HepG2 (cell line): ENCODE data around the gene APOD. TPM values are rescaled to one million over a fixed set of nuclear protein-coding genes. Genes with fewer than 3 reads are reported as not detected.
"Not testable (repeated sequence)": the region's sequence is repeated elsewhere in the genome, so short reads cannot be mapped to it uniquely, and the experiment has no call there.

Experiments used
- ATAC-seq: fragments of 200-7000 bp; cut with Tn5 transposase; 3 replicates; pipeline ENCODE4 v1.9.1; 2020; ENCODE audit warnings: mild to moderate bottlenecking, moderate library complexity
- BruUV-seq: library from RNA; stranded (reverse); fragments of 400-500 nt; replicated peaks from 2 replicates; lab custom pipeline; 2021; lab: Mats Ljungman, UMichigan
- CTCF ChIA-PET: fragments of 300-600 bp; formaldehyde crosslinking; extraction: SDS; loops from one replicate; lab custom pipeline; 2021; ENCODE audit warnings: low total read pairs, inconsistent platforms, low intra/inter-chr PET ratio; lab: Yijun Ruan, JAX
- POLR2A ChIA-PET: fragments of 350-600 bp; sonication (Branson Sonifier 250); formaldehyde crosslinking; loops from one replicate; lab custom pipeline; 2020; ENCODE audit warnings: antibody characterized with exemption, inconsistent platforms; lab: Yijun Ruan, JAX
- DNase-seq: peaks from one replicate; pipeline ENCODE4 v3.0.0-alpha.2; 2015; ENCODE audit warnings: low spot score
- FAIRE-seq: peaks from 3 replicates; lab custom pipeline; 2011; peaks lifted over from hg19 to GRCh38; lab: Jason Lieb, UNC
- H2AFZ ChIP-seq: one replicate; pipeline ENCODE4 v1.6.1; 2011; ENCODE audit warnings: low read length, inconsistent platforms
- H3K27ac ChIP-seq: fragments of 300-600 bp; 3 replicates; pipeline ENCODE4 v1.8.0; 2011; ENCODE audit warnings: mixed run types, mild to moderate bottlenecking, mixed read lengths, low read length, inconsistent platforms; ENCODE audit not compliant: insufficient read depth; ENCODE audit errors: extremely low read length
- H3K27me3 ChIP-seq, 2 experiments: fragments of 200-600 bp in 1 of 2; 2 replicates in 1 of 2; 3 replicates in 1 of 2; pipeline versions ENCODE4 v1.6.0 to v1.8.0; 2011; ENCODE audit warnings: low read length in 2 of 2, mild to moderate bottlenecking in 2 of 2, moderate library complexity in 2 of 2, inconsistent platforms in 1 of 2; ENCODE audit not compliant: insufficient read depth in 2 of 2, control insufficient read depth in 1 of 2
- H3K36me3 ChIP-seq, 2 experiments: fragments of 200-600 bp in 1 of 2; replicated peaks in 1 of 2; 2 replicates in 1 of 2; 3 replicates in 1 of 2; pipeline versions ENCODE4 v1.5.1 to v1.8.0; 2011; ENCODE audit warnings: low read length in 2 of 2, inconsistent platforms in 1 of 2; ENCODE audit not compliant: insufficient read depth in 2 of 2, control insufficient read depth in 1 of 2
- H3K4me1 ChIP-seq: 2 replicates; pipeline ENCODE4 v1.5.1; 2012; ENCODE audit warnings: low read length, inconsistent platforms; ENCODE audit not compliant: insufficient read depth
- H3K4me2 ChIP-seq: 2 replicates; pipeline ENCODE4 v1.6.0; 2011; ENCODE audit warnings: low read depth, low read length, inconsistent platforms
- H3K4me3 ChIP-seq, 3 experiments: fragments of 200-600 bp in 1 of 3; sonication (generic), shearing (Covaris generic) in 1 of 3; replicated peaks in 1 of 3; 2 replicates each; pipeline ENCODE4 v1.5.1; 2011 to 2016; ENCODE audit warnings: low read length in 3 of 3, inconsistent platforms in 2 of 3, low read depth in 2 of 3, mild to moderate bottlenecking in 2 of 3, control low read depth in 1 of 3, mixed read lengths in 1 of 3; ENCODE audit not compliant: insufficient read depth in 1 of 3
- H3K79me2 ChIP-seq: one replicate; pipeline ENCODE4 v1.6.1; 2011; ENCODE audit warnings: low read length, inconsistent platforms; ENCODE audit not compliant: insufficient read depth
- H3K9ac ChIP-seq: 2 replicates; pipeline ENCODE4 v1.6.0; 2011; ENCODE audit warnings: mild to moderate bottlenecking, low read depth, low read length, inconsistent platforms; ENCODE audit not compliant: insufficient read depth
- H3K9me3 ChIP-seq: 2 replicates; pipeline ENCODE4 v1.5.1; 2012; ENCODE audit warnings: mild to moderate bottlenecking, low read length
- H4K20me1 ChIP-seq: 2 replicates; pipeline ENCODE4 v1.6.0; 2011; ENCODE audit warnings: inconsistent platforms, mild to moderate bottlenecking, low read length, moderate library complexity; ENCODE audit not compliant: insufficient read depth
- WGBS: methylation state at CpG from one replicate; pipeline ENCODE4 v1.1.6; 2017; ENCODE audit warnings: low lambda C conversion rate; 5-methylcytosine and 5-hydroxymethylcytosine counted together
- in situ Hi-C: cut with HindIII; loops from 2 replicates; pipeline ENCODE4 v1.10.0; 2017; ENCODE audit warnings: low pct_unique_long_range_greater_than_20kb; ENCODE audit not compliant: extremely low pct_ligation_motif_present
- intact Hi-C: fragments of 100-400 bp; cut with micrococcal nuclease; formaldehyde crosslinking; loops from one replicate; pipeline ENCODE4 v1.10.0; 2022; ENCODE audit not compliant: unreplicated experiment
- polyA plus RNA-seq, 8 experiments: library from polyadenylated mRNA; depleted of rRNA in 3 of 8; stranded (reverse) in 7 of 8; unstranded in 1 of 8; fragments of >200 nt; fragmentation: Illumina TruSeq in 4 of 8; extraction: Trizol in 4 of 8; gene quantifications; 2 replicates each; pipeline versions ENCODE4 v1.2.1 to v1.2.3, GENCODE V29; 2011 to 2016; ENCODE audit warnings: low read depth in 4 of 8, missing spikeins in 1 of 8, mixed read lengths in 1 of 8; ENCODE audit not compliant: insufficient read depth in 1 of 8
- total RNA-seq, 5 experiments: library from RNA; depleted of rRNA; stranded (reverse); fragments of >200 nt; fragmentation: Illumina TruSeq; extraction: Trizol; gene quantifications; 2 replicates each; pipeline ENCODE4 v1.2.3, GENCODE V29; 2016; ENCODE audit warnings: low read depth in 1 of 5

Gene APOD
- total and polyA plus RNA-seq, 2 of the 13 experiments (the other 11 are each of a cell fraction or from before 2014, with no cell fraction given): not detected

DNA sequence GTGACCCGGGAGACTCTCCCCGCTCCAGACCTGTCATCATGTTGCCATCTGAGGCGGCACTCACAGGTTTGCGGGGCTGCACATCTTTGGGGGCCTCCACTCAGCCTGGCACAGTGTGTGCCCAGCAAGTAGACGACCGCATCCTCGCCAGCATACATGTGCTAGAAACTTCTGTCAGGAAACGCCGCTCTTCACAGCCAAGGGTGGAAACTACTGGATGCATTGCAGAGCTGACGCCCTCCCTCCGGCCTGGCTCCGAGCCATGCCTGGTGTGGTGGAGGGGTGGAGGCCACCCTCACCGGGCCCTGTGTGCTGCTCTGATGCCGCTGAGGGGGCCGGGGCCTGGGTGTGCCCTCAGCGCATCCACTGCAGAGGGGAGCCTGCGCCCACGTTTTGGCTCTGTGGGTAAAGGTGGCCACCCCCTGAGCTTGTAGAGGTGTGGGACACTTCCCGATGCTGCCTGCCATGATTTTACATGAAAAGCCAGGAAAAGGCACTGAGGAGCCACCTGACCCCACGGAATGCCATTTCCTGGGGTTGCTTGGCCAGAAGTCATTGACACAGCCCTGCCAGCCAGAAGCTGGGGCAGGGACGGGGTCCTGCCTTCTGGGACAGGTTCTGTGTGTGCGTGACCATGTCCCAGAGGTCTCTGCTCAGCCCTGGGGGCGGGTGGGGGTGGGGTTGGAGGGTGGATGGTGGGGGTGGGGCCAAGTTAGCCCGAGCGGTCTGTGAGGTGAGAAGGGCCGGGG is 39.7 kb upstream of the APOD start:
- H3K4me2 ChIP-seq, BruUV-seq, CTCF ChIA-PET, POLR2A ChIA-PET, DNase-seq, H3K9ac ChIP-seq, intact Hi-C loops, in situ Hi-C loops, H3K36me3 ChIP-seq, H3K4me1 ChIP-seq, H2AFZ ChIP-seq, H3K79me2 ChIP-seq, H3K27me3 ChIP-seq, H3K9me3 ChIP-seq, H3K4me3 ChIP-seq, H3K27ac ChIP-seq, FAIRE-seq, H4K20me1 ChIP-seq, ATAC-seq: not testable (repeated sequence)
- no CpG with 5 or more reads among the region's 26 CpGs for WGBS

DNA sequence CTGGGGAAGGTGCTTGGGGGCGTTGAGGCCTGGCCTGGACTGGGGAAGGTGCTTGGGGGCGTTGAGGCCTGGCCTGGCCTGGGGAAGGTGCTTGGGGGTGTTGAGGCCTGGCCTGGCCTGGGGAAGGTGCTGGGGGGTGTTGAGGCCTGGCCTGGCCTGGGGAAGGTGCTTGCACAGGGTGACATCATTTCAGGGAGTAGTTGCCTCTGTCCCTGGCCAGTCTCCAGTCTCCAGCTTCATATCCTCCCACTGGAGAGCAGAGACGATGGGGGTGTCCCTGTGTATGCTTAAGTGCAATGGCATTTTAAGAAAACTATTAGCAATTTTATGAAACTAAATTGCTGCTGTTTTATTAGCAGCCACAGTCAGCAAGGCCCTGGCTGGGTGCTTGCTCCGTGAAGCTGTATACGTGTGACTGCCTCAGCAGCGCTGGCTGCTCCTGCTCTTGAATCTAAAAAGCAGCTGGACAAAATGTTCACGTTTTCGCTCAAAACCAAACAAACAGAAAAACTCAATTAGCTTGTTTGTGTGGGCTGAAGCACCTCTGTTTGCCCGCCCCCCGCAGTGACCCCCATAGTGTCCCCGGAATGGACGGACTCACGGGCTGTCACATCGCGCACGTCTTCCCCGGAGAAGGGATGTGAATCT is 38.9 kb upstream of the APOD start:
- BruUV-seq, intact Hi-C loops, POLR2A ChIA-PET, H3K9me3 ChIP-seq, H3K4me1 ChIP-seq, H3K79me2 ChIP-seq, FAIRE-seq, H4K20me1 ChIP-seq, H3K36me3 ChIP-seq, H3K27me3 ChIP-seq, H3K27ac ChIP-seq, H3K9ac ChIP-seq, ATAC-seq, in situ Hi-C loops, H3K4me3 ChIP-seq, CTCF ChIA-PET, DNase-seq, H3K4me2 ChIP-seq, H2AFZ ChIP-seq: not testable (repeated sequence)
- WGBS: 8% methylated on average over 2 of the region's 17 CpGs

DNA sequence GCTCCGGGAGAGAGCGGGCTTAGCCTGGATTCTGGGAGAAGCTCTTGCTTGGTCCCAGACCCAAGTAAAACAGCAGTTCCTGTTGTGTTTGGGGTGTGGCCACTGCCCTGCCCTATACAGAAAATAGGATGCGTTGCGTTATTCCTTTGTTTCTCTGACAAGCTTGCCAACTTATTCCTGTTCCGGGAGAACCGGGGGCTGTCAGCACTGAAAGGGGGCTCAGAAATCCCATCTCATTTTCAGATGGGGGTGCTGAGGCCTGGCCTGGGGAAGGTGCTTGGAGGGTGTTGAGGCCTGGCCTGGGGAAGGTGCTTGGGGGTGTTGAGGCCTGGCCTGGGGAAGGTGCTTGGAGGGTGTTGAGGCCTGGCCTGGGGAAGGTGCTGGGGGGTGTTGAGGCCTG is 38.3 kb upstream of the APOD start:
- H3K4me3 ChIP-seq, H3K36me3 ChIP-seq, ATAC-seq, intact Hi-C loops, in situ Hi-C loops, H4K20me1 ChIP-seq, H3K9ac ChIP-seq, H3K4me1 ChIP-seq, CTCF ChIA-PET, FAIRE-seq, POLR2A ChIA-PET, H3K4me2 ChIP-seq, BruUV-seq, H3K9me3 ChIP-seq, H3K79me2 ChIP-seq, H3K27ac ChIP-seq, DNase-seq, H3K27me3 ChIP-seq, H2AFZ ChIP-seq: not testable (repeated sequence)
- 70% methylated on average over 6 of the region's 6 CpGs for WGBS

DNA sequence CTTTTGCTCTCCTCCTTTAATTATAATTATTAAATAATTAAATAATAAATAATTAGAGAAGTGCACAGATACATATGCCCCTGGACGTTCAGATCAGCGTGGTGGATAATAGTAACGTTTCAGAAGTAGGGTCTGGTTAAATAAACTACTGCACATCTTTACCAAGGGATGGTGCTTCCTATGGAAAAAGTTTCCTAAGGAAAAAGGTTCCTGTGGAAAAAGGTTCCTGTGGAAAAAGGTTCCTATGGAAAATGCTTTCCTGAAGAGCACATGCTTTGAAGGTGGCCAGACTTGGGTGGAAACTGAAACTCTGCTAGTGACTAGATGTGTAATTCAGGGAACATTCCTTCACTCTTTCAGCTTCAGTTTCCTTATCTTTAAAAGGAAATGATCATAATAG is 37.4 kb upstream of the APOD start:
- H3K9me3 ChIP-seq, CTCF ChIA-PET, ATAC-seq, FAIRE-seq, in situ Hi-C loops, H3K36me3 ChIP-seq, H3K9ac ChIP-seq, H4K20me1 ChIP-seq, H3K4me3 ChIP-seq, BruUV-seq, intact Hi-C loops, H3K4me2 ChIP-seq, H3K4me1 ChIP-seq, POLR2A ChIA-PET, DNase-seq, H3K27ac ChIP-seq, H3K27me3 ChIP-seq, H3K79me2 ChIP-seq, H2AFZ ChIP-seq: not testable (repeated sequence)
- 71% methylated on average over 3 of the region's 3 CpGs for WGBS
